HCT116 (cell line): Measurements from ENCODE around the gene FAM193A. TPM values are rescaled to one million over a fixed set of nuclear protein-coding genes. Genes with fewer than 3 reads are reported as not detected.

ENCODE experiments used
- ATAC-seq: fragments of 200-7000 bp; cut with Tn5 transposase; 2 replicates; pipeline ENCODE4 v1.9.1; 2020; ENCODE audit warnings: mild to moderate bottlenecking, moderate library complexity
- BruUV-seq: library from RNA; stranded (reverse); fragments of 400-500 nt; replicated peaks from 2 replicates; lab custom pipeline; 2021; lab: Mats Ljungman, UMichigan
- CTCF ChIA-PET: fragments of 300-600 bp; sonication (Branson Sonifier 250); formaldehyde crosslinking; loops from one replicate; lab custom pipeline; 2021; ENCODE audit warnings: antibody characterized with exemption; lab: Charles Lee
- POLR2A ChIA-PET: fragments of 300-600, 350-600 bp; sonication (Branson Sonifier 250); formaldehyde crosslinking; loops from one replicate; lab custom pipeline; 2021; ENCODE audit warnings: antibody characterized with exemption; lab: Charles Lee
- RAD21 ChIA-PET, 2 experiments: fragments of 300-600 bp; sonication (Branson Sonifier 250); formaldehyde crosslinking; loops; one replicate each; lab custom pipeline; 2023; ENCODE audit warnings: low total read pairs in 2 of 2; ENCODE audit not compliant: uncharacterized antibody in 2 of 2, unreplicated experiment in 2 of 2, low non-redundant PET in 1 of 2; lab: Charles Lee
- DNase-seq: peaks from one replicate; pipeline ENCODE4 v3.0.0-alpha.2; 2010; ENCODE audit warnings: low read depth, low spot score
- H2AFZ ChIP-seq: fragments of 200-600 bp; shearing (Covaris generic), sonication (generic); 2 replicates; pipeline ENCODE4 v1.6.1; 2017; ENCODE audit warnings: low read depth, mixed run types, mixed read lengths, antibody characterized with exemption, low read length; ENCODE audit not compliant: poor library complexity, severe bottlenecking
- H3K27ac ChIP-seq: 2 replicates; pipeline ENCODE4 v1.5.1; 2012; ENCODE audit warnings: low read depth, low read length
- H3K27me3 ChIP-seq: fragments of 200-600 bp; sonication (generic); 2 replicates; pipeline ENCODE4 v1.6.1; 2016; ENCODE audit warnings: mixed run types, low read length, mixed read lengths; ENCODE audit not compliant: insufficient read depth
- H3K36me3 ChIP-seq, 2 experiments: fragments of 200-500 bp in 1 of 2; fragments of 200-600 bp in 1 of 2; sonication (Bioruptor generic) in 1 of 2; sonication (generic) in 1 of 2; 2 replicates each; pipeline versions ENCODE4 v1.5.1 to v1.6.1; 2014 to 2016; ENCODE audit warnings: low read length in 2 of 2, inconsistent platforms in 1 of 2, mixed read lengths in 1 of 2, mixed run types in 1 of 2; ENCODE audit not compliant: insufficient read depth in 2 of 2, control insufficient read depth in 1 of 2
- H3K4me1 ChIP-seq, 2 experiments: fragments of 200-600 bp in 1 of 2; sonication (generic) in 1 of 2; 2 replicates each; pipeline versions ENCODE4 v1.5.1 to v1.6.1; 2012 to 2017; ENCODE audit warnings: low read length in 2 of 2, inconsistent platforms in 1 of 2, mild to moderate bottlenecking in 1 of 2, mixed read lengths in 1 of 2, mixed run types in 1 of 2, moderate library complexity in 1 of 2; ENCODE audit not compliant: insufficient read depth in 2 of 2, control insufficient read depth in 1 of 2
- H3K4me2 ChIP-seq: fragments of 200-600 bp; sonication (generic); 2 replicates; pipeline ENCODE4 v1.6.1; 2017; ENCODE audit warnings: mixed run types, low read length, mixed read lengths
- H3K4me3 ChIP-seq, 2 experiments: fragments of 200-600 bp in 1 of 2; sonication (generic) in 1 of 2; replicated peaks in 1 of 2; 2 replicates each; pipeline ENCODE4 v1.5.1; 2011 to 2016; ENCODE audit warnings: low read length in 2 of 2, control low read depth in 1 of 2, low read depth in 1 of 2, mild to moderate bottlenecking in 1 of 2, mixed read lengths in 1 of 2, mixed run types in 1 of 2
- H3K79me2 ChIP-seq: fragments of 200-600 bp; sonication (generic); 2 replicates; pipeline ENCODE4 v1.6.1; 2017; ENCODE audit warnings: mild to moderate bottlenecking, mixed run types, low read length, moderate library complexity, mixed read lengths; ENCODE audit not compliant: insufficient read depth
- H3K9ac ChIP-seq: fragments of 200-600 bp; sonication (generic); 2 replicates; pipeline ENCODE4 v1.6.1; 2016; ENCODE audit warnings: low read length, mixed read lengths
- H3K9me2 ChIP-seq: fragments of 200-600 bp; sonication (generic), shearing (Covaris generic); 2 replicates; pipeline ENCODE4 v1.6.1; 2017; ENCODE audit warnings: mixed run types, mild to moderate bottlenecking, moderate library complexity; ENCODE audit not compliant: insufficient read depth
- H3K9me3 ChIP-seq, 2 experiments: fragments of 200-500 bp in 1 of 2; fragments of 200-600 bp in 1 of 2; sonication (Bioruptor generic) in 1 of 2; sonication (generic) in 1 of 2; 2 replicates each; pipeline ENCODE4 v1.6.1; 2014 to 2017; ENCODE audit warnings: low read length in 2 of 2, mixed read lengths in 2 of 2, inconsistent platforms in 1 of 2, low read depth in 1 of 2, mild to moderate bottlenecking in 1 of 2, mixed run types in 1 of 2, moderate library complexity in 1 of 2; ENCODE audit not compliant: control insufficient read depth in 1 of 2, insufficient read depth in 1 of 2
- H4K20me1 ChIP-seq: fragments of 200-600 bp; sonication (generic), shearing (Covaris generic); 2 replicates; pipeline ENCODE4 v1.6.1; 2017; ENCODE audit warnings: mixed run types, mild to moderate bottlenecking, moderate library complexity; ENCODE audit not compliant: insufficient read depth
- CEBPB ChIP-seq: IDR thresholded peaks from 2 replicates; pipeline ENCODE4 v1.6.1; 2012; ENCODE audit warnings: low read depth
- EGR1 ChIP-seq: IDR thresholded peaks from 2 replicates; pipeline ENCODE4 v1.6.1; 2012; ENCODE audit warnings: low read depth
- ELF1 ChIP-seq: IDR thresholded peaks from 2 replicates; pipeline ENCODE4 v1.6.1; 2012; ENCODE audit warnings: low read depth, borderline replicate concordance
- EZH2phosphoT487 ChIP-seq: fragments of 200-600 bp; IDR thresholded peaks from 2 replicates; pipeline ENCODE4 v1.6.1; 2018; ENCODE audit warnings: antibody characterized with exemption, borderline replicate concordance
- RAD21 ChIP-seq: IDR thresholded peaks from 2 replicates; pipeline ENCODE4 v1.6.1; 2012; ENCODE audit warnings: low read depth, mild to moderate bottlenecking
- SP1 ChIP-seq: IDR thresholded peaks from 2 replicates; pipeline ENCODE4 v1.6.1; 2012; ENCODE audit warnings: low read depth
- YY1 ChIP-seq: IDR thresholded peaks from 2 replicates; pipeline ENCODE4 v1.6.1; 2011; ENCODE audit warnings: low read length, low read depth, moderate library complexity, mild to moderate bottlenecking; ENCODE audit not compliant: insufficient replicate concordance; ENCODE audit errors: extremely low read depth
- ZFX ChIP-seq: fragments of 450-650 bp; IDR thresholded peaks from 2 replicates; pipeline ENCODE4 v1.6.1; 2017
- ZNF274 ChIP-seq: fragments of 200-500 bp; sonication (Bioruptor generic); IDR thresholded peaks from 2 replicates; pipeline ENCODE4 v1.6.1; 2014; ENCODE audit warnings: mild to moderate bottlenecking, low read depth, low read length, inconsistent platforms
- intact Hi-C: fragments of 100-400 bp; cut with micrococcal nuclease; formaldehyde crosslinking; loops from 2 replicates; pipeline ENCODE4 v1.10.0; 2022
- total RNA-seq: library from RNA; stranded (reverse); gene quantifications from one replicate; pipeline ENCODE4 v1.2.1, GENCODE V29; 2021; ENCODE audit not compliant: unreplicated experiment
- TF ChIP-seq, protein P1 (sequence below): IDR thresholded peaks from 2 replicates; pipeline ENCODE4 v1.6.1; 2011; ENCODE audit warnings: mild to moderate bottlenecking, low read length, moderate library complexity; ENCODE audit not compliant: insufficient replicate concordance; ENCODE audit errors: extremely low read depth
- TF ChIP-seq, protein P2 (sequence below), 3 experiments: fragments of 200-600 bp in 1 of 3; sonication (generic) in 1 of 3; IDR thresholded peaks in 2 of 3; conservative IDR thresholded peaks in 1 of 3; 2 replicates each; pipeline ENCODE4 v1.5.1; 2012 to 2017; ENCODE audit warnings: low read depth in 2 of 3, low read length in 2 of 3, antibody characterized with exemption in 1 of 3, borderline replicate concordance in 1 of 3, control low read depth in 1 of 3, mild to moderate bottlenecking in 1 of 3, mixed read lengths in 1 of 3, mixed run types in 1 of 3, moderate library complexity in 1 of 3; ENCODE audit not compliant: insufficient read depth in 1 of 3
- TF ChIP-seq, protein P3 (sequence below): IDR thresholded peaks from 2 replicates; pipeline ENCODE4 v1.6.1; 2012

The FAM193A gene
- total RNA-seq, 1 experiment from 2014 or later: 15.7 TPM

DNA sequence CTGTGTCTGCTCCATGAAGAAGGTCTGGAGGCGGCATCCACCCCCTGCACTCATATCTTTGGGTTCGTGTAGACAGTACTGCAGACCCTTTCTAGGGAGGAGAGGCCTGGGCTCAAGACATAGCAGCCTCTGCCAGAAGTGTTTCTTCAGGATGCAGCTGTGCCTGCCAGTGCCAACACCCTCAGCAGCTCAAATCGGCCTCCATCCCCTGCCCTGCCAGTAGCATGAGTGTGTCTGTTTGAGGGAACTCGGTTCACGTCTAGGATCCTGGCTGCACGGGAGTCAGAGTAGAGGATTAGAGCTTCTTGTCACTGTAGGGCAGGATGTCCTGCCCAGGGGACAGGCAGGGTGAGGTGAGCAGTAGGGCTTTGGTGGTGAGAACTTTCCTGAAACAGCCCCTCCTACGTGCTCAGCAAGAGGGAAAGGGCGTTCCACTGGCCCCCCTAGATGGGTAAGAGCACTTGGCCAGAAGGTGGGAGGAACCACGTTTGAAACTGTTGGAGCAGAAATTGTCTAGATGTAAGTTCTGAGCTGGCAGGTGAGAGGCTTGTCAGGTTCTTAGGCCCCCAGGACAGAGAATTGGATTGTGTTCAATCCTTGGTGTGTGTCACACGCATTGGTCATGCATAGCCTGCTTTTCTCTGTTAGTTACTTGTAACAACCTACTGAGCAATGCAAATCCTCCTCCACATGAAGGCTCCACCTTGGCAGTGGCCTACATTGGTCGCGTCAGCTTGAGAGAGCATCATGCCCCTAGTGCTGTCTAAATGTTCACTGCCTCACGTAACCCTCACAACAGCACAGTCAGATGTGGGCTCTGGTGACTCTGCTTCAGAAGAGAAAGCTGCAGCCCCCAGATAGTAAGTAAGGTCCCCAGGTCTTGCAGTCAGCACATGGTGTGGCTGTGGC, 25.8 kb upstream of the FAM193A start:
- H3K36me3 ChIP-seq: peaks cover 48 to 57% of the 10 kb centered on the region in 2 experiments; a peak in 3 of 4 replicates
- no peak overlapping the region for H3K9ac ChIP-seq
- ATAC-seq (no peak), DNase-seq (no peak)
- peaks cover 62% of the 10 kb centered on the region for H3K79me2 ChIP-seq
- H3K4me3 ChIP-seq: no peak overlapping the region
- TF ChIP-seq CEBPB (no peak), EZH2phosphoT487 (no peak), RAD21 (no peak), ZFX (no peak), SP1 (no peak), YY1 (no peak), EGR1 (no peak), ELF1 (no peak), ZNF274 (no peak)
- TF ChIP-seq, protein P1, sequence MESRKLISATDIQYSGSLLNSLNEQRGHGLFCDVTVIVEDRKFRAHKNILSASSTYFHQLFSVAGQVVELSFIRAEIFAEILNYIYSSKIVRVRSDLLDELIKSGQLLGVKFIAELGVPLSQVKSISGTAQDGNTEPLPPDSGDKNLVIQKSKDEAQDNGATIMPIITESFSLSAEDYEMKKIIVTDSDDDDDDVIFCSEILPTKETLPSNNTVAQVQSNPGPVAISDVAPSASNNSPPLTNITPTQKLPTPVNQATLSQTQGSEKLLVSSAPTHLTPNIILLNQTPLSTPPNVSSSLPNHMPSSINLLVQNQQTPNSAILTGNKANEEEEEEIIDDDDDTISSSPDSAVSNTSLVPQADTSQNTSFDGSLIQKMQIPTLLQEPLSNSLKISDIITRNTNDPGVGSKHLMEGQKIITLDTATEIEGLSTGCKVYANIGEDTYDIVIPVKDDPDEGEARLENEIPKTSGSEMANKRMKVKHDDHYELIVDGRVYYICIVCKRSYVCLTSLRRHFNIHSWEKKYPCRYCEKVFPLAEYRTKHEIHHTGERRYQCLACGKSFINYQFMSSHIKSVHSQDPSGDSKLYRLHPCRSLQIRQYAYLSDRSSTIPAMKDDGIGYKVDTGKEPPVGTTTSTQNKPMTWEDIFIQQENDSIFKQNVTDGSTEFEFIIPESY: no peak
- TF ChIP-seq, protein P2, sequence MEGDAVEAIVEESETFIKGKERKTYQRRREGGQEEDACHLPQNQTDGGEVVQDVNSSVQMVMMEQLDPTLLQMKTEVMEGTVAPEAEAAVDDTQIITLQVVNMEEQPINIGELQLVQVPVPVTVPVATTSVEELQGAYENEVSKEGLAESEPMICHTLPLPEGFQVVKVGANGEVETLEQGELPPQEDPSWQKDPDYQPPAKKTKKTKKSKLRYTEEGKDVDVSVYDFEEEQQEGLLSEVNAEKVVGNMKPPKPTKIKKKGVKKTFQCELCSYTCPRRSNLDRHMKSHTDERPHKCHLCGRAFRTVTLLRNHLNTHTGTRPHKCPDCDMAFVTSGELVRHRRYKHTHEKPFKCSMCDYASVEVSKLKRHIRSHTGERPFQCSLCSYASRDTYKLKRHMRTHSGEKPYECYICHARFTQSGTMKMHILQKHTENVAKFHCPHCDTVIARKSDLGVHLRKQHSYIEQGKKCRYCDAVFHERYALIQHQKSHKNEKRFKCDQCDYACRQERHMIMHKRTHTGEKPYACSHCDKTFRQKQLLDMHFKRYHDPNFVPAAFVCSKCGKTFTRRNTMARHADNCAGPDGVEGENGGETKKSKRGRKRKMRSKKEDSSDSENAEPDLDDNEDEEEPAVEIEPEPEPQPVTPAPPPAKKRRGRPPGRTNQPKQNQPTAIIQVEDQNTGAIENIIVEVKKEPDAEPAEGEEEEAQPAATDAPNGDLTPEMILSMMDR (IDR thresholded peaks at IDR 0.05 in 2 of 3, conservative IDR thresholded peaks at IDR 0.05 in 1 of 3; ENCODE audit: borderline replicate concordance in 1 of 3, insufficient read depth in 1 of 3, low read depth in 2 of 3, low read length in 2 of 3): no peak
- TF ChIP-seq, protein P3, sequence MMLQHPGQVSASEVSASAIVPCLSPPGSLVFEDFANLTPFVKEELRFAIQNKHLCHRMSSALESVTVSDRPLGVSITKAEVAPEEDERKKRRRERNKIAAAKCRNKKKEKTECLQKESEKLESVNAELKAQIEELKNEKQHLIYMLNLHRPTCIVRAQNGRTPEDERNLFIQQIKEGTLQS: no peak
- BruUV-seq: no TSS peak
- no peaks in the 10 kb centered on the region for H3K9me3 ChIP-seq
- no peak overlapping the region for H3K4me2 ChIP-seq
- no peak overlapping the region for H3K27ac ChIP-seq
- no peaks in the 10 kb centered on the region for H3K27me3 ChIP-seq
- POLR2A ChIA-PET: no interaction called here
- CTCF ChIA-PET: no interaction called here
- no peaks in the 10 kb centered on the region for H3K9me2 ChIP-seq
- peaks cover 6% of the 10 kb centered on the region; the same call in 1 of the 2 replicates for H4K20me1 ChIP-seq
- RAD21 ChIA-PET: no interaction called here
- intact Hi-C loops: no loop called here
- H3K4me1 ChIP-seq: no peaks in the 10 kb centered on the region
- H2AFZ ChIP-seq: no peak overlapping the region
